Right forelimb (tissue), 1 donor: Measurements from ENCODE around the gene SEC24B.
A peak's percentile ranks its signal among the peaks of the same experiment; 100 is the strongest.
"Not testable (repeated sequence)": the region's sequence is repeated elsewhere in the genome, so short reads cannot be mapped to it uniquely, and the experiment has no call there.

Experiments
- DNase-seq: peaks from one replicate; pipeline ENCODE4 v3.0.0-alpha.2; 2018

The SEC24B gene

DNA sequence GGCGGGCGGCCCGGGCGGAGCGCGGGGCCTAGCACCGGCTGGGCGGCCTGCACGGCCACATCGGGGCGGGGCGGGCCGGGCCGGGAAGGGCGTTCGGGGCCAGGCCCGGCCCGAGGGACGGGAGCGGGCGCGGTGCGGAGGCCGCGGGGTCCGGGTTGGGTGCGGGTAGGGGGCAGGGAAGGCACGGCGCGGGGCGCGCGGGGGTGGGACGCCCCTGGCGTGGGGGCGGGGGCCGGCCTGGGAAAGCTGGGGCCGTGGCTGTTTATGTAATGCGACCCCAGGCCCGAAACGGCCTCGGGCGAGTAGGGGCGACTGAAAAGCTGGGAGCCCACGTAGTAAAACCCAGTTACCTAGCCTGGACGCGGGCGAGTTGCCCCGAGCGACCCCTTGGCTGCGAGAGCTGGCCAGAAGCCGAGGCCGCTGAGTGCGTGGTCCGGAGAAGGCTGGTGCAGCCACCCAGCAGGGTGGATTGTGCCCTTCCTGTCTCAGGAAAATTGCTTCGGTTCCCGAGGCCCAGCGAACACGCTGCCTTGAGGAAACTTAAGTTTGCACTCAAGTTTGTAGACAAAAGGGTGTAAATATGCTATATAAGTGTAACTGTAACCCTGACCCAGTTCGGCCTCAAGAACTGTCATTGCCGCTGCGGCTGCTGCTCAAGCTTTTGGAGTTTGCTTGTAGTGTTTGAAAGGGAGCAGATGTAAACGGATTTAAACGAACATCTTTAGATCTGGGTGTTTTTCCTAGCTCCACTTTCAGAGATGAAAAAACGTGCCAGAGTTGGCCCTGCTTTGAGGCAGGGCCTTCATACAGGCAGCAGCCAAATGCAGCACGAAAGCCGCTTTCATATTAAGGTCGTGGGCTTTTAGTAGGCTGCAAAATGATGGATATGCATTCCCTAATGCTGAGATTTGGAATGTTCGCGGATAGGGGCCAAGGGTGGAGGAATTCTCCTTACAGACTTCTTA, 674 bp downstream of the SEC24B start:
- peak; percentile 70 for DNase-seq

DNA sequence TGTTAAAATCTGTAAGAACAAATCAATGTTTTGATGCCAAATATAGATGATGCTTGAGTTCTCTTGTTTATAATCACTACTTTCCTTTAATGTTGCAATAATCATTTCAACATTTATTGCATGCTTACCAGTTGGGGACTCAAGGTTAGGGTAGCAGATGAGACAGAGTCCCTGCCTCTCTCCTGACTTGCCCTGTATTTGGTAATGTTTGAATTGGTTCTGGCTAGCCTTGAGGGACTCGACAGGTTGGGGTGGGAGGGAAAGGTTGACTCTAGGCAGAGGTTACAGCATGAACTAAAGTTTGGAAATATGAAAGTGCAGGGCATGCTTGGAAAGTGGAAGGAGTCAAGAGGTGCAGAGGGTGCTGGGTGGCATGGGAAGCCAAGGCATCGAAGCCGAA, 2.0 kb downstream of the SEC24B start:
- DNase-seq = no peak

- no peak for DNase-seq
These were observed 2.9 kb downstream of the SEC24B start for GRCh38 chr4:109436504-109436903.

GRCh38 chr4:109440948-109441347, 7.3 kb downstream of the SEC24B start:
- DNase-seq = no peak

- DNase-seq = no peak
These were observed 8.3 kb downstream of the SEC24B start for GRCh38 chr4:109441862-109442458.

DNA sequence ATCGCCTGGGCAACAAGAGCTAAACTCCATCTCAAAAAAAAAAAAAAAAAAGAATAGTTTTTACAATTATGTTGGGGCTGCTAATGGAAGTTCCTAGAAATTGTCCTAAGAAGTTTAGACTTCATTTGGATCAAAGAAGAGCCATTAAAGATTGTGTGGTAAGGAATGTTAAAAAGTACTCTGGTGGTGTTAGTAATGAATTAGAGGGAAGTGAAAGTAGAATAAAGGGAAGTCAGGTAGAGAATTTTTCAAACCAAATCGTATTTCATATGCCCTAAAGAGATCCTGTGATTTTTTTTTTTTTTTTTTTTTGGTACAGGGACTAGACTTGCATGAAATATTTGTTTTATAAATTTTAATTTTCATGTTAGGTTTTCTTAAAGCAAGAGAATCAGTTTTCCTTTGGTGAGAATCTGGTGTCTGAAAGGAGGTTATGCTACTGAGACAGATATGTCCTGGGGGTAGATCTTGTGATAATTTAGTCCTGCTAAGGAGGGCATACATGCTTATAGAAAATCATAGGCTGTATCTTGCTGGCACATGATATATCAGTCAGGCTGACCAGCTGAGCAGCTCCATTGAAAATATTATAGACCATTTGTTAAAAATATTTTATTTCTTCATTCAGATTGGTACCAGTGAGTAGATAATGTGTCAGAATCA, 10.7 kb downstream of the SEC24B start:
- no peak for DNase-seq

GRCh38 chr4:109447278-109447677, 13.7 kb downstream of the SEC24B start:
- no peak for DNase-seq

DNA sequence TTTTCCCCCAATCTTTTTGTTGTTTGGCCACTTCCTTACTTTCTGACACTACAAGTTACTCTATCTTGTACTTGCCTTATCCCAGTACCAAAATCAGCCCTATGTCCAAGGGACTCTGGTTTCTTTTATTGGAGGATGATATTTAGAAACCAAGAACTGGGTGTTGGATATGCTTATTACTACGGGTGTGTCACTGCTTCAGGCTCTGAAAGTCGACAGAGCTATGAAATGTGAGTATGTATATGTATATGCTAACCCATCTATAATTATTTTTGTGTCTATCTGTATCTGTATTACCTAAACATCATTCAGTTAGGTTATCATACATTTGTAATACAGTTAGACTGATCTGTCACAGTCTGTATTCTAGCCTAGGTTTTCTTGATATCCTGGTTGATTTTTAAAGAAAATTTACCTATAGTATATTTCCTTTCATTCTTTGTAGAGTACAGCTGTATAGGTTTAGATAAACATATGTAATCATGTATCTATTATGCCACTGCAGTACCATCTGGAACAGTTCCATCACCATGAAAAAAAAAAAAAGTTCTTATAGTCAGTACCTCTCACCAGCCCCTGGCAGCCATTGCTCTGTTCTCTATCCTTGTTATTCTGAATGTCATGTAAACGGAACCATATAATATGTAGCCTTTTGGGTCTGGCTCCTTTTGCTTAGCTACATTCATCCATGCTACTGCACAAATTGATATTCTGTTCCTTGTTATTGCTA, 18.1 kb downstream of the SEC24B start:
- no peak for DNase-seq

- DNase-seq = not testable (repeated sequence)
These were observed 19.5 kb downstream of the SEC24B start for GRCh38 chr4:109453110-109453509.

- no peak for DNase-seq
These were observed 28.7 kb downstream of the SEC24B start for GRCh38 chr4:109462297-109462696.

DNA sequence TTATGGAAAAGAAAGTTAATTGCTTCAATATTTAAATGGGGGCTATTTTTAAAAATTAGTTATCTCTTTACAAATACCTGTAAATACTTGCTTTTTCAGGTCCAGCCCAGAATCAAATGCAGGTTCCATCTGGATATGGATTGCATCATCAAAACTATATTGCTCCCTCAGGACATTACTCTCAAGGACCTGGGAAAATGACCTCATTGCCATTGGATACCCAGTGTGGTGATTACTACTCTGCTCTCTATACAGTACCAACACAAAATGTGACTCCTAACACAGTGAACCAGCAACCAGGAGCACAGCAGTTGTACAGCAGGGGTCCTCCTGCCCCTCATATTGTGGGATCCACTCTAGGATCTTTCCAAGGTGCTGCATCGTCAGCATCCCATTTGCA, 29.2 kb downstream of the SEC24B start:
- no peak for DNase-seq

GRCh38 chr4:109465069-109465468, 31.5 kb downstream of the SEC24B start:
- DNase-seq = no peak

DNA sequence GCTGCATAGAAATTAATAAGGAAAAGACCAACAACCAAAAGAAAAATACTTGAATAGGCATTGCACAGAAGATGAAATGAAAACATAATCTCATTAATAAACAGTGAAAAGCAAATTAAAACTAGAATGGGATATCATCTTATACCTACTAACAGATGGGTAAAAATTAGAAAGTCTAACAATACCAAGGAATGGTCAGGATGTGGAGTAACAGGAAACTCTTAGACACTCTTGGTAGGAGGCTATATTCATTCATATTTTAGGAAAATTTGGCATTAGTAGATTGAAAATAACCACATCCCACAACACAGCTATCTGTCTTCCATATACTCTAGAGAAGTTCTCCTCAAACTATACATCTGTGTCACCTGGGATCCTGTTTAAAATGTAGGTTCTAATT, 36.3 kb downstream of the SEC24B start:
- no peak for DNase-seq

DNA sequence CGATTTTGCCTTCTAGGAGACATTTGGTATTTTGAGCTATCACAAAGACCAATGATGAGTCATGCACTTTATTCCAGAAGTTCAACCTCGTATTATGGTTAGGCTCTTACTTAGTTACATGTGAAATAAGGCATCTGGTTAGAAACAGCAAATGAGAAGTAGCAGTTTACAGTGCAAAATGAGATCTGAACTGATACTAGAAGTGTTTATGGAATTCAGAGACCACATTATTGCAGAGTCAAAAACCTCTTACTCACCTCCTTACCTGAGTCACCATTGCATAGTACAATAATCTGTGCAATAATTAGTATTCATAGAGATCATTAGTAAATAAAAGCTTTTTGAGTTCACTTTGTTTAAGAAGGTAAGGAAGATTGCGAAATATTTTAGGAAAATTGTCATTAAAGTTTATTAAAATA, 38.7 kb downstream of the SEC24B start:
- DNase-seq = no peak

DNA sequence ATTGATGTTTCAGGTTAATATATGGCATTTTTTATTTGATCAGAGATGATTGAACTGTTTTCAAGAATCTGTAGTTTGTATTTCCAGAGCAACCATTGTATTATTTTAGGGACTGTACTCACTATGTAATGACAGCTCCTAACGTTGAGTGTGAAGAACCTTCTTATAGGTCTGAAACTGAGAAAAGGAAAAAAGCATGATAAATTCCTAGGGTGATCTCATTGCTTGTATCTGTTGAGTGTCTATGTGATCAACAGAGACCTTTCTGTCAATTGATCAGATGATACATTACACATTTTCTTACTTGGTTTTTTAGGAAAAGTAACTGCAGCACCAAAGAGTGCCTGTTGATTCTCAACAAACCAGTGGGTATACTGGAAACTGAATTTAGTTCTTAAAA, 40.2 kb downstream of the SEC24B start:
- DNase-seq = no peak

GRCh38 chr4:109486007-109486406, 52.4 kb downstream of the SEC24B start:
- DNase-seq = no peak

GRCh38 chr4:109494563-109494962, 60.9 kb downstream of the SEC24B start:
- DNase-seq = no peak

GRCh38 chr4:109495514-109495913, 61.9 kb downstream of the SEC24B start:
- no peak for DNase-seq

DNA sequence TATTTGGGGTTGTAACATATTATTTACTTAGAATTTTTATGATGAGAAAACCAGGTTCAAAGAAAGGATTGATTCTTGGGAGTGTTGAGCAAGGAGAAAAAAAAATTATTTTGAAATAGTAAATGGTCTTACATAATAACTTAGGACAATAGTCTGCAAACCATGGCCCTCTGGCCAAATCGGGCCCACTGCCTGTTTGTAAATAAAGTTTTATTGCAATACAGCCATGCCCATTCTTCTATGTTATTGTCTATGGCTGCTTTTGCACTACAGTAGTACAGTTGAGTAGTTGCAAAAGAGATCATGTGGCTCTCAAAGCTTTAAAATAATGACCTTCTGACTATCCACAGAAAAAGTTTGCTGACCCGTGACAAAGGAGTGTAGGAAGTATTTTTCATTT, 63.3 kb downstream of the SEC24B start:
- DNase-seq = no peak

DNA sequence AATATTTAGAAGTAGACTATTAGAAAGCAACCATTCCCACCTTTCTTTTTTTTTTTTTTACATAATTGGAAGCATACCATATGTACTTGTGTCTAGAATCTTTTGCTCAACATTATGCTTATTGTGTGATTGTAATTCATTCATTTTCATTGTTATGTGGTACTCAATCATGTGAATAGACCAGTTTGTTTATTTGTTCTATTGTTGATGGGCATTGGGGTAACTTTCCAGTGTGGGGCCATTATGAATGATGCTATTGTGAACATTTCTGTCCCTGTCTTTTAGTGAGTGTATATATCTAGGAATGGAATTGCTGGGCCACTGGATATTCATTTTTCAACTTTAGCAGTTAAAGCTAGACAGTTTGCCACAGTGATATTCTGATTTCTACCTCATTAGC, 63.9 kb downstream of the SEC24B start:
- no peak for DNase-seq

- no peak for DNase-seq
These were observed 65.9 kb downstream of the SEC24B start for GRCh38 chr4:109499513-109499912.

- no peak for DNase-seq
These were observed 73.3 kb downstream of the SEC24B start for GRCh38 chr4:109506890-109507289.

DNA sequence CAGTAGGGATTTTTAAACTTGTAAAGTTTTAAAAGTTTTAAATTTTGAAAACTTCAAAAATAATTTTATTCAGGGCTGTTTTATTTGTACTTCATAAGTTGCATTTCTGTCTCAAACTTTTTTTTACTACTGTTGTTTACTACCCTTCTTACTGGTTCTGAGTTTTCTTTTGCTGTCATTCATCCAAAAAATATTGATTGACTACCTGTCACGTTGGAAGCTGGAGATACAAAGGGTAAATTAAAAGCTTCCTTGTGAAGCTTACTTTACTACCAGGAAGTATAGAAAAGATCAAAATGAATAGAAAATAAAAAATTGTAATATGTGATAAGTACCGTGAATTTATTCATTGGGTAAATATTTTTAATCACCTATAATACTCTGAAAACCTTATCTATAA, 77.1 kb downstream of the SEC24B start:
- no peak for DNase-seq
